Kidney capillary endothelial cell (primary cell): ENCODE results near the gene KRTAP5-8.
"Not testable (repeated sequence)": the region's sequence is repeated elsewhere in the genome, so short reads cannot be mapped to it uniquely, and the experiment has no call there.

Experiments used
- DNase-seq: peaks from one replicate; pipeline ENCODE4 v3.0.0-alpha.2; 2018; ENCODE audit warnings: low spot score

Gene KRTAP5-8

GRCh38 chr11:71507102-71507501 lies 30.7 kb upstream of the KRTAP5-8 start:
- no peak for DNase-seq

GRCh38 chr11:71518506-71519471 lies 19.0 kb upstream of the KRTAP5-8 start:
- no peak for DNase-seq

- DNase-seq = no peak
Measured at GRCh38 chr11:71519546-71519945, 18.3 kb upstream of the KRTAP5-8 start.

- no peak for DNase-seq
Measured at GRCh38 chr11:71525188-71525937, 12.5 kb upstream of the KRTAP5-8 start.

GRCh38 chr11:71525938-71526495 lies 11.8 kb upstream of the KRTAP5-8 start:
- no peak for DNase-seq

DNA sequence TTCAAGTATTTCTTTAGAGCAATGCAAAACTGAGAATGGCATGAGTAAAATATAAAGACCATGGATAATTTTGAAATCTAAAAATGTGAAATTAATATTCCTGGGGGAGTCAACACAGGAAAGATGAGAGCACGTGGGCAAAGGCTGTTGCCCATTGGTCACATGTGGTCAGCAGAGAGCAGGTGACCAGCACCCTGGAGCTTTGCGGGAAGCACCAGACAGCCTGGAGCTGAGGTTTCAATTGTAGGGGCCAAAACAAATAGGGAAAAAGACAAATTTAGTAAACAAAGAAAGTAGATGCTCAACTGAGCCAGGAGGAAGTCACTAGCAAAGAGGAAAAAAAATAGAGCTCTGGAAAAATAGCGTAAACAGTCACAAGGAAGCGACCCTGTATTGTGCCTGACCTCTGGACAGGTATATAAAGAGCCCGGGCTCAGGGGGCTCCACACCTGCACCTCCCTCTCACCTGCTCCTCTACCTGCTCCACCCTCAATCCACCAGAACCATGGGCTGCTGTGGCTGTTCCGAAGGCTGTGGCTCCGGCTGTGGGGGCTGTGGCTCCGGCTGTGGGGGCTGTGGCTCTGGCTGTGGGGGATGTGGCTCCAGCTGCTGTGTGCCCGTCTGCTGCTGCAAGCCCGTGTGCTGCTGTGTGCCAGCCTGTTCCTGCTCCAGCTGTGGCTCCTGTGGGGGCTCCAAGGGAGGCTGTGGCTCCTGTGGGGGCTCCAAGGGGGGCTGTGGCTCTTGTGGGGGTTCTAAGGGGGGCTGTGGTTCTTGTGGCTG lies 10.8 kb upstream of the KRTAP5-8 start, which contains the start of gene KRTAP5-7:
TSS of gene KRTAP5-7 (plus strand) at position 472 of the 780 bp plus-strand sequence. CDS start at position 506, 34 bp downstream.
- DNase-seq = not testable (repeated sequence)

DNA sequence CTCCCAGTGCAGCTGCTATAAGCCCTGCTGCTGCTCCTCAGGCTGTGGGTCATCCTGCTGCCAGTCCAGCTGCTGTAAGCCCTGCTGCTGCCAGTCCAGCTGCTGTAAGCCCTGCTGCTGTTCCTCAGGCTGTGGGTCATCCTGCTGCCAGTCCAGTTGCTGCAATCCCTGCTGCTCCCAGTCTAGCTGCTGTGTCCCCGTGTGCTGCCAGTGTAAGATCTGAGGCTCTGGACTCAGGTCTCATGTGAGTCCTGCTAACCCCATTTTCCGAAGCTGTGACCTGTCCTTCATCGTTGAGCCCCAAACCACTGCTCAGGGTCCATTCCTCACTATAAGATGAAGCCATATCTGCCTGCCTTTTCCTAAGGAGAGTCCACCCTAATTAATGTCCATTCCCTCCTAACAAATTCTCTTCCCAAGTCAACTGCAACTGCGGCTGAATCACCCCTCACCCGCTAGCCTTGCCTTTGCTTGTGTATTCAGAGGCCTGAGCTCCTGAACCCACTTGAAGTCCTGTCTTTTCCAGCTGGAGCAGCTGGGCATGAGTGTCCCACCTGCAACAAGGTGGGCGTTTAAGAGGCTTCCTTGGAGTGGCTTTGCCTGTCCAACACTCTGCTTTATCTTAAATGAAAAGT lies 10.1 kb upstream of the KRTAP5-8 start:
- DNase-seq = no peak

DNA sequence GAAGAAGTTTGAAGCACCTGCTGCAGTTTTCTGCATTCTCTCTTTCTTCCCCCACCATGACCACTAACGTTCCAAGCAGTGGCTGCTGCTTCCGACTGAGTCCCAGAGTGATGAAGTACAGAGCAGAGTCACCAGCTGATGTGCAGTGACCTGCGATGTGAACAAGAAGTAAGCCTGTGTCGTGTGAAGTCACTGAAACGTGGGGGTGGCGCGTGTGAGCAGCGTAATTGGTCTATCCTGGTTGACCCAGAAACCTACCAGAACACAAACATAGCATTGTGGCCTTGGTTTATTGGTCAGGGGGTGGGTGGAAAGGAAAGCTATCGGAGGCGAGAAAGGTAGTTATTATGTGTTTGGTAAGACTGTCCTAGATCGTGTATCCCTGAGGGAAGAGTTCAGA lies 7.2 kb upstream of the KRTAP5-8 start:
- DNase-seq = no peak

- DNase-seq = no peak
Measured at GRCh38 chr11:71532036-71532610, 5.7 kb upstream of the KRTAP5-8 start.

DNA sequence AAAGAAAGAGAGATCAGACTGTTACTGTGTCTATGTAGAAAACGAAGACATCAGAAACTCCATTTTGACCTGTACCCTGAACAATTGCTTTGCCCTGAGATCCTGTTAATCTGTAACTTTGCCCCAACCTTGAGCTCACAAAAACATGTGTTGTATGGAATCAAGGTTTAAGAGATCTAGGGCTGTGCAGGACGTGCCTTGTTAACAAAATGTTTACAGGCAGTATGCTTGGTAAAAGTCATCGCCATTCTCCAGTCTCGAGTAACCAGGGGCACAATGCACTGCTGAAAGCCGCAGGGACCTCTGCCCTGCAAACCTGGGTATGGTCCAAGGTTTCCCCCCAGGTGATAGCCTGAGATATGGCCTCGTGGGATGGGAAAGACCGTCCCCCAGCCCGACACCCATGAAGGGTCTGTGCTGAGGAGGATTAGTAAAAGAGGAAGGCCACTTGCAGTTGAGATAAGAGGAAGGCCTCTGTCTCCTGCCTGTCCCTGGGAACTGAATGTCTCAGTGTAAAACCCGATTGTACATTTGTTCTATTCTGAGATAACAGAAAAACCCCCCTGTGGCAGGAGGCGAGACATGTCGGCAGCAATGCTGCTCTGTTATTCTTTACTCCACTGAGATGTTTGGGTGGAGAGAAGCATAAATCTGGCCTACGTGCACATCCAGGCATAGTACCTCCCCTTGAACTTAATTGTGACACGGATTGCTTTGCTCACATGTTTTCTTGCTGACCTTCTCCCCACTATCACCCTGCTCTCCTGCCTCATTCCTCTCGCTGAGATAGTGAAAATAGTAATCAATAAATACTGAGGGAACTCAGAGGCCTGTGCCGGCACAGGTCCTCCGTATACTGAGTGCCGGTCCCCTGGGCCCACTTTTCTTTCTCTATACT lies 2.9 kb upstream of the KRTAP5-8 start:
- DNase-seq = not testable (repeated sequence)

- DNase-seq = no peak
Measured at GRCh38 chr11:71535825-71536224, 2.0 kb upstream of the KRTAP5-8 start.

GRCh38 chr11:71537537-71537936 lies 288 bp upstream of the KRTAP5-8 start:
- DNase-seq = no peak

- DNase-seq = no peak
Measured at GRCh38 chr11:71538666-71538990, 803 bp downstream of the KRTAP5-8 start.

DNA sequence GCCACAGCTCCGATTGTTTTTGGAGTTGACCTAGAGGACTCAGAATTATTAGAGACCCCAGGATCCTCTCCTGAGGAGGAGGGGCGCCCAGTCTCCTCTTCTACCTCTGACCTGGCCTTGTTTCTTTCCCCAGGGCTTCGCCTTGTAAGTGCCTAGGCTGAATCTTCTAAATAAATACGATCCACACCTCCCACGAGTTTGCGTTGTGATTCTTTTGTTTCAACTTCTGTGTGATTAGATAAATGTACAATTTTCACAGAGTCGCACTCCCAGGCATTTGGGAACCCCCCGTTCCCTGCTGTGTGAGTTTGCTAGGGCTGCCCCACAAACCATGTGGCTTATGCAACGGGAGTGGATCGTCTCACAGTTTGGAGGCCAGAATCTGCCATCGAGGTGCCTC lies 1.2 kb downstream of the KRTAP5-8 start:
- DNase-seq = no peak

DNA sequence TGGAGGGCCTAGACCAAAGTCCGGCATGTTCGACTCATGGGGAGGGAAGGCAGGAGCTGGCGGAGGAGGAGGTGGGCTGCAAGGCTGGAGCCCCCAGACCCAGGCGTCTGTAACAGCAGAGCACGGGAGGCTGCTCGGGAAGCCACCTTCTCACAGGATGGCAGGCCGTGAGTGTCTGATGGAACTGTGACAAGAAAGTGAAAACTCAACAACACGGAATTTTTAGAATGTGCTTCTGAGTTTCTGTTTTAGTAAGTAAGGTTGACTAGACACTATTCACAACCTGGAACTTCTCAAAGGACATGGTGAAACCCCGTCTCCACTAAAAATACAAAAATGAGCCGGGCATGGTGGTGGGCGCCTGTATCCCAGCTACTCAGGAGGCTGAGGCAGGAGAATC lies 2.1 kb downstream of the KRTAP5-8 start:
- not testable (repeated sequence) for DNase-seq

DNA sequence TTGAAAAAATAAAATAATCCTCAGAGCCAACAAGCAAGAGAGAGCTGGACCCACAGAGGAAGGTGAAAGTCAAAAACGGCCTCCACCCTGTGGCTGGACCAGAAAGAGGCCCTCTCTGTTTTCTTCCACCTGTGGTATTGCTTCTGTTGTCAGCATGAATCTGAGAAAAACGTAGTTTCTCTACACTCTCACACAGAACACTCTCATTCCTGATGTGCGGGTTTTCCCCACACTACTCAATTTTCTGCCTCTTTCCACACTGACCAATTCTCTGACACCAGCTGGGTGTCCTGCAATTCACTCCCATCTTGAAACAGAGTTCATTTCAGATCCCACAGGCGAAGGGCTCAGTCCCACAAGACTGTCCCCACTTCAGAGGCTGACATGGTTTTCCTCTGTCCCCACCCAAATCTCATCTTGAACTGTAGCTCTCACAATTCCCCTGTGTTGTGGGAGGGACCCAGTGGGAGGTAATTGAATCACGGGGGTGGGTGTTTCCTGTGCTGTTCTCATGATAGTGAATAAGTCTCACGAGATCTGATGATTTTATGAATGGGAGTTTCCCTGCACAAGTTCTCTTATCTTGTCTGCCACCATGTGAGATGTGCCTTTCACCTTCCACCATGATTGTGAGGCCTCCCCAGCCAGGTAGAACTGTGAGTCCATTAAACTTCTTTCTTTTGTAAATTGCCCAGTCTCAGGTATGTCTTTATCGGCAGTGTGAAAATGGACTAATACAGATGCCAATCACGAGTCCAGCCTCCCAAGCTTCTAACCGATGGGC lies 2.9 kb downstream of the KRTAP5-8 start:
- not testable (repeated sequence) for DNase-seq

DNA sequence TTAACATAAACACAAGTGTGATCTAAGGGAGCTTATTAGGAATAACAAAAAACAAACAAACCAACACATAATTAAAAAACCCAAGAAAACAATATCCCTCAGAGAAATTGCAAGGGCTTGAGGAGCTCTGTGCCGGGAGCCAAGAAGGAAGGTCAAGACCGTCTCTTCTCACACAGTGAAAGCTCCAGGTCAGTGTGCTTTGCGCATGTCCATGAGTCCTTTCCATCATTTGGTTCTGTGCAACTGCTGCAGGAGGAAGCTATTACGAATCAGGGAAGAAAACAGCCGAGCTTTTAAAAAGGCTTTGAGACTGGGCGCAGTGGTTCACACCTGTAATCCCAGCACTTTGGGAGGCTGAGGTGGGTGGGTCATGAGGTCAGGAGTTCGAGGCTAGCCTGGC lies 4.6 kb downstream of the KRTAP5-8 start:
- DNase-seq = no peak

- DNase-seq = no peak
Measured at GRCh38 chr11:71542879-71543777, 5.3 kb downstream of the KRTAP5-8 start.
